HuH-7.5 (cell line): Measurements from ENCODE around the gene NUMB.

Experiments
- DNase-seq: peaks from one replicate; pipeline ENCODE4 v3.0.0; 2011; ENCODE audit warnings: low spot score

NUMB gene

GRCh38 chr14:73245480-73246325, 212.6 kb downstream of the NUMB start:
- DNase-seq = no peak

GRCh38 chr14:73244541-73245290, 213.6 kb downstream of the NUMB start:
- no peak for DNase-seq

GRCh38 chr14:73243748-73244147, 214.6 kb downstream of the NUMB start:
- peak; percentile 3 for DNase-seq

GRCh38 chr14:73243341-73243740, 215.0 kb downstream of the NUMB start:
- no peak for DNase-seq

- no peak for DNase-seq
Measured at GRCh38 chr14:73242357-73242901, 215.9 kb downstream of the NUMB start.

- DNase-seq = no peak
Measured at GRCh38 chr14:73241481-73242165, 216.7 kb downstream of the NUMB start.

- no peak for DNase-seq
Measured at GRCh38 chr14:73240816-73241480, 217.4 kb downstream of the NUMB start.

- no peak for DNase-seq
Measured at GRCh38 chr14:73239393-73240241, 218.7 kb downstream of the NUMB start.

GRCh38 chr14:73238941-73239340, 219.4 kb downstream of the NUMB start:
- peak; percentile 16 for DNase-seq

GRCh38 chr14:73238424-73238852, 219.9 kb downstream of the NUMB start:
- DNase-seq = peak; percentile 51

- DNase-seq = peak; percentile 71
Measured at GRCh38 chr14:73237786-73238423, 220.4 kb downstream of the NUMB start.

- DNase-seq = peak; percentile 64
Measured at GRCh38 chr14:73237219-73237785, 221.0 kb downstream of the NUMB start, which contains the start of gene PAPLN. PAPLN (plus strand) TSS chr14:73237506; CDS start chr14:73239779, 2,273 bp downstream.

GRCh38 chr14:73236752-73237218, 221.6 kb downstream of the NUMB start:
- no peak for DNase-seq

- no peak for DNase-seq
Measured at GRCh38 chr14:73236157-73236556, 222.2 kb downstream of the NUMB start.

- no peak for DNase-seq
Measured at GRCh38 chr14:73235531-73236155, 222.7 kb downstream of the NUMB start.

GRCh38 chr14:73234586-73235394, 223.6 kb downstream of the NUMB start:
- DNase-seq = no peak

GRCh38 chr14:73234029-73234428, 224.3 kb downstream of the NUMB start:
- DNase-seq = no peak

- no peak for DNase-seq
Measured at GRCh38 chr14:73233564-73233963, 224.8 kb downstream of the NUMB start.
